H1 (cell line): ENCODE data around the gene TSPAN5. TPM values are rescaled to one million over a fixed set of nuclear protein-coding genes. Genes with fewer than 3 reads are reported as not detected.

Source experiments
- CTCF ChIA-PET: fragments of 300-600 bp; sonication (Branson Sonifier 250); formaldehyde crosslinking; loops from one replicate; lab custom pipeline; 2021; ENCODE audit not compliant: partially characterized antibody; lab: Charles Lee
- POLR2A ChIA-PET: fragments of 300-600 bp; sonication (Branson Sonifier 250); formaldehyde crosslinking; loops from one replicate; lab custom pipeline; 2021; ENCODE audit warnings: inconsistent platforms; ENCODE audit not compliant: partially characterized antibody; lab: Charles Lee
- DNase-seq, 2 experiments: peaks; one replicate each; pipeline versions ENCODE4 v3.0.0 to v3.0.0-alpha.2; 2010 to 2022; ENCODE audit warnings: low spot score in 2 of 2, low read depth in 1 of 2, mixed read lengths in 1 of 2
- FAIRE-seq: peaks from 2 replicates; lab custom pipeline; 2011; peaks lifted over from hg19 to GRCh38; lab: Jason Lieb, UNC
- H2AFZ ChIP-seq: 2 replicates; pipeline ENCODE4 v1.8.1; 2012; ENCODE audit warnings: low read length, inconsistent platforms
- H2AK5ac ChIP-seq: 2 replicates; pipeline ENCODE4 v1.6.1; 2013; ENCODE audit warnings: low read depth, low read length
- H2BK120ac ChIP-seq: replicated peaks from 2 replicates; pipeline ENCODE3; 2013; ENCODE audit warnings: low read depth, low read length, inconsistent platforms
- H2BK12ac ChIP-seq: 2 replicates; pipeline ENCODE4 v1.6.1; 2013; ENCODE audit warnings: low read depth, low read length
- H2BK15ac ChIP-seq: 2 replicates; pipeline ENCODE4 v1.6.1; 2013; ENCODE audit warnings: low read length
- H2BK20ac ChIP-seq: 2 replicates; pipeline ENCODE4 v1.6.1; 2013; ENCODE audit warnings: low read length
- H2BK5ac ChIP-seq: 2 replicates; pipeline ENCODE4 v1.6.1; 2013; ENCODE audit warnings: low read depth, low read length
- H3K14ac ChIP-seq: 2 replicates; pipeline ENCODE4 v1.6.1; 2013; ENCODE audit warnings: inconsistent platforms; ENCODE audit not compliant: insufficient read length
- H3K18ac ChIP-seq: 2 replicates; pipeline ENCODE4 v1.6.1; 2013; ENCODE audit warnings: low read length; ENCODE audit errors: extremely low read depth
- H3K23ac ChIP-seq: 2 replicates; pipeline ENCODE4 v1.6.1; 2013; ENCODE audit warnings: inconsistent platforms; ENCODE audit not compliant: insufficient read length
- H3K23me2 ChIP-seq: 2 replicates; pipeline ENCODE4 v1.6.1; 2013; ENCODE audit warnings: low read depth, low read length
- H3K27ac ChIP-seq: 2 replicates; pipeline ENCODE4 v1.6.1; 2011; ENCODE audit warnings: low read depth, low read length, inconsistent platforms
- H3K27me3 ChIP-seq, 4 experiments: replicated peaks in 1 of 4; 1 replicate in 1 of 4; 2 replicates in 3 of 4; pipeline versions ENCODE4 v1.6.1 to v1.8.1; 2011 to 2013; ENCODE audit warnings: low read length in 3 of 4, mild to moderate bottlenecking in 3 of 4, inconsistent platforms in 2 of 4, mixed read lengths in 2 of 4, moderate library complexity in 1 of 4; ENCODE audit not compliant: control insufficient read depth in 3 of 4, insufficient read depth in 3 of 4; ENCODE audit errors: extremely low read depth in 1 of 4
- H3K36me3 ChIP-seq, 4 experiments: 2 replicates each; pipeline versions ENCODE4 v1.6.1 to v1.8.1; 2011 to 2013; ENCODE audit warnings: mild to moderate bottlenecking in 4 of 4, low read length in 3 of 4, moderate library complexity in 2 of 4, control low read depth in 1 of 4, inconsistent platforms in 1 of 4; ENCODE audit not compliant: insufficient read depth in 4 of 4, control insufficient read depth in 2 of 4
- H3K4ac ChIP-seq: replicated peaks from 2 replicates; pipeline ENCODE3; 2013; ENCODE audit warnings: low read length, low read depth, mixed read lengths, inconsistent platforms; ENCODE audit not compliant: insufficient read length
- H3K4me1 ChIP-seq, 4 experiments: replicated peaks in 1 of 4; 1 replicate in 1 of 4; 2 replicates in 3 of 4; pipeline versions ENCODE4 v1.6.1 to v1.8.1; 2011 to 2013; ENCODE audit warnings: low read length in 3 of 4, inconsistent platforms in 2 of 4, mixed read lengths in 1 of 4; ENCODE audit not compliant: insufficient read depth in 4 of 4, control insufficient read depth in 3 of 4
- H3K4me2 ChIP-seq, 2 experiments: 2 replicates each; pipeline versions ENCODE4 v1.6.1 to v1.8.1; 2011 to 2013; ENCODE audit warnings: low read depth in 2 of 2, low read length in 2 of 2, control low read depth in 1 of 2, inconsistent platforms in 1 of 2, mild to moderate bottlenecking in 1 of 2; ENCODE audit not compliant: insufficient read depth in 1 of 2
- H3K4me3 ChIP-seq, 4 experiments: fragments of 200-600, 300-600 bp in 1 of 4; sonication (generic), shearing (Covaris generic), sonication (Bioruptor Twin) in 1 of 4; 2 replicates each; pipeline versions ENCODE4 v1.5.1 to v1.8.1; 2011 to 2016; ENCODE audit warnings: low read length in 4 of 4, low read depth in 3 of 4, control low read depth in 2 of 4, inconsistent platforms in 2 of 4, mild to moderate bottlenecking in 2 of 4, mixed read lengths in 1 of 4, moderate library complexity in 1 of 4; ENCODE audit not compliant: insufficient read depth in 2 of 4; ENCODE audit errors: extremely low read depth in 1 of 4
- H3K56ac ChIP-seq: replicated peaks from 2 replicates; pipeline ENCODE3; 2013; ENCODE audit warnings: low read depth, mild to moderate bottlenecking, mixed read lengths, low read length, inconsistent platforms; ENCODE audit not compliant: insufficient read length
- H3K79me1 ChIP-seq: 2 replicates; pipeline ENCODE4 v1.6.1; 2013; ENCODE audit warnings: low read depth, low read length, control low read depth
- H3K79me2 ChIP-seq, 2 experiments: 2 replicates each; pipeline versions ENCODE4 v1.6.1 to v1.8.1; 2012 to 2013; ENCODE audit warnings: low read length in 2 of 2, mild to moderate bottlenecking in 2 of 2, inconsistent platforms in 1 of 2; ENCODE audit not compliant: insufficient read depth in 2 of 2, control insufficient read depth in 1 of 2
- H3K9ac ChIP-seq, 4 experiments: replicated peaks in 1 of 4; 1 replicate in 1 of 4; 2 replicates in 3 of 4; pipeline versions ENCODE4 v1.6.1 to v1.8.1; 2011 to 2013; ENCODE audit warnings: low read depth in 3 of 4, low read length in 3 of 4, control low read depth in 2 of 4, mild to moderate bottlenecking in 2 of 4, moderate library complexity in 2 of 4, inconsistent platforms in 1 of 4; ENCODE audit errors: extremely low read depth in 1 of 4
- H3K9me3 ChIP-seq, 2 experiments: 2 replicates each; pipeline versions ENCODE4 v1.6.1 to v1.8.1; 2012 to 2013; ENCODE audit warnings: mild to moderate bottlenecking in 2 of 2, moderate library complexity in 2 of 2, control low read depth in 1 of 2, inconsistent platforms in 1 of 2, low read depth in 1 of 2, low read length in 1 of 2, mixed read lengths in 1 of 2; ENCODE audit not compliant: insufficient read depth in 2 of 2
- H4K20me1 ChIP-seq, 2 experiments: replicated peaks in 1 of 2; 2 replicates each; pipeline versions ENCODE3 to v1.8.1; 2011 to 2013; ENCODE audit warnings: inconsistent platforms in 2 of 2, low read length in 2 of 2, mild to moderate bottlenecking in 1 of 2; ENCODE audit not compliant: insufficient read depth in 2 of 2, control insufficient read depth in 1 of 2
- H4K5ac ChIP-seq: 2 replicates; pipeline ENCODE4 v1.6.1; 2013; ENCODE audit warnings: low read length, low read depth, mixed read lengths, inconsistent platforms; ENCODE audit not compliant: insufficient read length
- H4K8ac ChIP-seq: 2 replicates; pipeline ENCODE4 v1.8.0; 2013; ENCODE audit warnings: mild to moderate bottlenecking, moderate library complexity, low read length, inconsistent platforms; ENCODE audit not compliant: insufficient read depth; ENCODE audit errors: extremely low read depth
- H4K91ac ChIP-seq: replicated peaks from 2 replicates; pipeline ENCODE3; 2013; ENCODE audit warnings: low read length, mixed read lengths, inconsistent platforms; ENCODE audit not compliant: insufficient read length
- BACH1 ChIP-seq: IDR thresholded peaks from 2 replicates; pipeline ENCODE4 v1.6.1; 2012; ENCODE audit warnings: low read length, improper control_type of control experiment
- GTF2F1 ChIP-seq: IDR thresholded peaks from 2 replicates; pipeline ENCODE4 v1.6.1; 2012; ENCODE audit warnings: low read depth, low read length, improper control_type of control experiment, borderline replicate concordance
- JUND ChIP-seq: IDR thresholded peaks from 2 replicates; pipeline ENCODE4 v1.6.1; 2011; ENCODE audit warnings: mild to moderate bottlenecking, improper control_type of control experiment, low read length
- NRF1 ChIP-seq: IDR thresholded peaks from 2 replicates; pipeline ENCODE4 v1.6.1; 2011; ENCODE audit warnings: mild to moderate bottlenecking, low read depth, low read length, improper control_type of control experiment
- POU5F1 ChIP-seq: IDR thresholded peaks from 2 replicates; pipeline ENCODE4 v1.6.1; 2011; ENCODE audit warnings: low read depth, mild to moderate bottlenecking, low read length, moderate library complexity
- WGBS, 2 experiments: shearing (Covaris generic) in 1 of 2; methylation state at CpG; one replicate each; pipeline versions ENCODE4 v1.1.6 to v1.1.7; 2013 to 2015; ENCODE audit warnings: low lambda C conversion rate in 2 of 2, mixed read lengths in 2 of 2, inconsistent platforms in 1 of 2, low coverage in 1 of 2, missing lambda C conversion rate in 1 of 2; ENCODE audit not compliant: insufficient replicate concordance in 2 of 2, insufficient coverage in 1 of 2, insufficient read length in 1 of 2; ENCODE audit errors: extremely low coverage in 1 of 2, missing lambda C conversion rate in 1 of 2; 5-methylcytosine and 5-hydroxymethylcytosine counted together
- polyA plus RNA-seq, 7 experiments: library from polyadenylated mRNA; depleted of rRNA in 3 of 7; stranded (reverse) in 5 of 7; unstranded in 2 of 7; fragments of >200 nt in 5 of 7; fragments of 200-250 nt in 2 of 7; gene quantifications; 1 replicate in 5 of 7; 2 replicates in 1 of 7; 4 replicates in 1 of 7; pipeline versions ENCODE4 v1.2.1 to v1.2.3, GENCODE V29; 2011 to 2013; ENCODE audit warnings: missing spikeins in 2 of 7, mixed read lengths in 2 of 7
- total RNA-seq: library from RNA; stranded (reverse); fragmentation: NEBNext Ultra II Directional; extraction: Animal tissue kit (Norgen Biotek cat#: 25700); gene quantifications from 2 replicates; pipeline ENCODE4 v1.2.1, GENCODE V29; 2021
- TF ChIP-seq, protein P1 (sequence below): IDR thresholded peaks from 2 replicates; pipeline ENCODE4 v1.6.1; 2012; ENCODE audit warnings: low read length, inconsistent platforms

TSPAN5 gene
- total and polyA plus RNA-seq, 2 of the 8 experiments (the other 6 are each of a cell fraction or from before 2014, with no cell fraction given), result 17.6 to 21.2 TPM

GRCh38 chr4:98691588-98691987, 33.2 kb upstream of the TSPAN5 start:
- no peak overlapping the region for H3K18ac ChIP-seq
- no peaks in the 10 kb centered on the region for H3K4me1 ChIP-seq
- H3K23me2 ChIP-seq, result no peaks in the 10 kb centered on the region
- no peak overlapping the region for H4K5ac ChIP-seq
- WGBS, 2 experiments, result 93% methylated on average over 4 of the region's 4 CpGs; no CpG with 5 or more reads in 1 of the 2 experiments
- no peaks in the 10 kb centered on the region for H3K36me3 ChIP-seq
- H2BK12ac ChIP-seq, result no peak overlapping the region
- H2BK5ac ChIP-seq, result no peak overlapping the region
- no peak overlapping the region for H2BK20ac ChIP-seq
- H3K79me1 ChIP-seq, result no peaks in the 10 kb centered on the region
- H2AK5ac ChIP-seq, result no peak overlapping the region
- H3K56ac ChIP-seq, result no peak overlapping the region
- H3K23ac ChIP-seq, result no peak overlapping the region
- H3K9me3 ChIP-seq, result no peaks in the 10 kb centered on the region
- CTCF ChIA-PET, result interaction anchor here (1.7 kb wide), 1 partner anchor 15 kb away, joined by 4 read pairs; no protein-coding TSS in a partner anchor
- no peaks in the 10 kb centered on the region for H3K27me3 ChIP-seq
- H4K8ac ChIP-seq, result no peak overlapping the region
- DNase-seq, result no peak
- TF ChIP-seq, protein P1, sequence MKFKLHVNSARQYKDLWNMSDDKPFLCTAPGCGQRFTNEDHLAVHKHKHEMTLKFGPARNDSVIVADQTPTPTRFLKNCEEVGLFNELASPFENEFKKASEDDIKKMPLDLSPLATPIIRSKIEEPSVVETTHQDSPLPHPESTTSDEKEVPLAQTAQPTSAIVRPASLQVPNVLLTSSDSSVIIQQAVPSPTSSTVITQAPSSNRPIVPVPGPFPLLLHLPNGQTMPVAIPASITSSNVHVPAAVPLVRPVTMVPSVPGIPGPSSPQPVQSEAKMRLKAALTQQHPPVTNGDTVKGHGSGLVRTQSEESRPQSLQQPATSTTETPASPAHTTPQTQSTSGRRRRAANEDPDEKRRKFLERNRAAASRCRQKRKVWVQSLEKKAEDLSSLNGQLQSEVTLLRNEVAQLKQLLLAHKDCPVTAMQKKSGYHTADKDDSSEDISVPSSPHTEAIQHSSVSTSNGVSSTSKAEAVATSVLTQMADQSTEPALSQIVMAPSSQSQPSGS, result no peak
- TF ChIP-seq POU5F1, result no peak
- TF ChIP-seq NRF1, result no peak
- no peak for TF ChIP-seq GTF2F1
- no peak for TF ChIP-seq JUND
- no peak for TF ChIP-seq BACH1
- TF ChIP-seq, all 59 proteins: peak for 0
- Histone ChIP-seq H3K14ac (no peak overlapping the region), H3K4me3 (no peak overlapping the region), H3K4ac (no peak overlapping the region), H4K91ac (no peak overlapping the region), H3K79me2 (no peaks in the 10 kb centered on the region), H2AFZ (no peak overlapping the region), H3K9ac (no peak overlapping the region), H3K27ac (no peak overlapping the region), H2BK120ac (no peak overlapping the region), H4K20me1 (no peaks in the 10 kb centered on the region), H2BK15ac (no peak overlapping the region), H3K4me2 (no peak overlapping the region)
- no peak for FAIRE-seq
- POLR2A ChIA-PET, result interaction anchor here (1.0 kb wide), 1 partner anchor 17 kb away, joined by 3 read pairs; no protein-coding TSS in a partner anchor
